Ascending aorta (tissue), 2 donors: ENCODE data around the gene ELFN1. TPM values are rescaled to one million over a fixed set of nuclear protein-coding genes. Genes with fewer than 3 reads are reported as not detected.

Experiments used
- DNase-seq, 2 donors: peaks; one replicate each; pipeline ENCODE4 v3.0.0-alpha.2; 2019; ENCODE audit warnings: low spot score in 2 of 2
- H3K27ac ChIP-seq, 2 donors: fragments of 200-600 bp; sonication (generic); one replicate each; pipeline ENCODE4 v1.5.1; 2016 to 2017; ENCODE audit warnings: mild to moderate bottlenecking in 1 of 2
- H3K27me3 ChIP-seq: fragments of 200-600 bp; sonication (generic); one replicate; pipeline ENCODE4 v1.5.1; 2017
- H3K36me3 ChIP-seq, 2 donors: fragments of 200-600 bp; sonication (generic); one replicate each; pipeline ENCODE4 v1.5.1; 2016
- H3K4me1 ChIP-seq, 2 donors: fragments of 200-600 bp; sonication (generic); one replicate each; pipeline ENCODE4 v1.5.1; 2016 to 2017; ENCODE audit warnings: mild to moderate bottlenecking in 1 of 2
- H3K4me3 ChIP-seq, 2 donors: fragments of 200-600 bp; sonication (generic); one replicate each; pipeline ENCODE4 v1.5.1; 2016 to 2017; ENCODE audit warnings: mild to moderate bottlenecking in 1 of 2
- H3K9me3 ChIP-seq, 2 donors: fragments of 200-600 bp; sonication (generic); one replicate each; pipeline ENCODE4 v1.5.1; 2016
- CTCF ChIP-seq, 3 experiments: fragments of 200-600 bp in 2 of 3; fragments of 450-650 bp in 1 of 3; sonication (generic) in 2 of 3; IDR thresholded peaks; one replicate each; pipeline ENCODE4 v1.5.1; 2016 to 2019; ENCODE audit warnings: antibody characterized with exemption in 3 of 3, mild to moderate bottlenecking in 1 of 3, moderate library complexity in 1 of 3
- intact Hi-C: fragments of 100-400 bp; cut with DNase I; formaldehyde crosslinking; loops from one replicate; pipeline ENCODE4 v1.15.1; 2023
- total RNA-seq: library from RNA; depleted of rRNA; stranded (reverse); fragments of >200 nt; gene quantifications from one replicate; pipeline ENCODE4 v1.1.0, GENCODE V29; 2016

ELFN1 gene
- total RNA-seq, 1 donor from 2014 or later = 7.3 TPM

- no peaks in the 10 kb centered on the region for H3K9me3 ChIP-seq
- H3K27me3 ChIP-seq = no peaks in the 10 kb centered on the region
- H3K36me3 ChIP-seq = no peaks in the 10 kb centered on the region
- no peak overlapping the region for H3K27ac ChIP-seq
- DNase-seq = no peak
- no peak overlapping the region for H3K4me3 ChIP-seq
- no peak for TF ChIP-seq CTCF (IDR thresholded peaks at IDR 0.05)
- no peaks in the 10 kb centered on the region for H3K4me1 ChIP-seq
- intact Hi-C loops = no loop called here
Measured at GRCh38 chr7:1741751-1742554, 71.9 kb downstream of the ELFN1 start.

DNA sequence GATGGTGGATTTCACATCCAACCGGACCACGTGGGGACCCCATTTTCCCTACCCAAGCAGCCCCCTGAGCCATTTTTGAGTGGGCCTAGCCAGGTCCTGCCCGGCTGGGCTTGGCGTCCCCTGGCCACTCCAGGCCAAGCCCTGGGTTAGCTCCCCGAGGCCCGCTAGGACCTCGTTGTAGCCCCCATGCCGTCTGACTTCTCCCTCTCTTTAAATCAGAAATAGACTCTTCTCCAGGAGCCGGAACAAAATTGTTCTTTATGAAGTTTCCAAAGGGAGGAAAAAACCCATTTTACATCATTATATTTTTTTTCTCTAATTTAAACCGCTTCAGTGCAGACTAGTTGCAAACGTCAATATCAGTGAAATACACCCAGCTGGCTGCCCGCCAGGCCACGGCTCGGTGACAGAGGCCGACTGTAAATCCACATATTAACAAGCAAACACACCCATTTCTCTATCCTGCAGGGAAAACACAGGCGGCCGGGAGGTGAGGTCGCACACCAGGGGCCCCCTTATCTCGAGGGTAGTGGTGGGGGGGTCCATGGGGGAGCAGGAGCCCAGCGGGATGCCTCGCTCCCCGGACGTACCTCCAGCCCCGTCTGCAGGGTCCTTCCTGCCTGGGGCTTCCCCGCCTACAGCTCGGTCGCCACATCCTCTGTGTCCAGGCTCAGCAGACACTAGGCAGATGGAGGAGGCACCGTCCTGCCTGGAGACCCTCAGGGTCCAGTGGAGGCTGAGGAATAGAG, 72.7 kb downstream of the ELFN1 start:
- Histone ChIP-seq H3K27ac (no peak overlapping the region), H3K27me3 (no peaks in the 10 kb centered on the region), H3K4me1 (no peaks in the 10 kb centered on the region), H3K4me3 (no peak overlapping the region), H3K36me3 (no peaks in the 10 kb centered on the region), H3K9me3 (no peaks in the 10 kb centered on the region)
- intact Hi-C loops = no loop called here
- DNase-seq = no peak
- TF ChIP-seq CTCF (IDR thresholded peaks at IDR 0.05) = no peak

GRCh38 chr7:1743481-1744230, 73.6 kb downstream of the ELFN1 start:
- intact Hi-C loops = no loop called here
- no peaks in the 10 kb centered on the region for H3K36me3 ChIP-seq
- no peaks in the 10 kb centered on the region for H3K4me1 ChIP-seq
- no peaks in the 10 kb centered on the region for H3K9me3 ChIP-seq
- H3K27me3 ChIP-seq = no peaks in the 10 kb centered on the region
- DNase-seq = no peak
- H3K4me3 ChIP-seq = no peak overlapping the region
- H3K27ac ChIP-seq = no peak overlapping the region
- TF ChIP-seq CTCF (IDR thresholded peaks at IDR 0.05) = no peak

GRCh38 chr7:1744296-1745017, 74.4 kb downstream of the ELFN1 start:
- Histone ChIP-seq H3K27me3 (no peaks in the 10 kb centered on the region), H3K4me1 (no peaks in the 10 kb centered on the region), H3K36me3 (no peaks in the 10 kb centered on the region), H3K27ac (no peak overlapping the region), H3K4me3 (no peak overlapping the region), H3K9me3 (no peaks in the 10 kb centered on the region)
- intact Hi-C loops = no loop called here
- TF ChIP-seq CTCF (IDR thresholded peaks at IDR 0.05) = no peak
- no peak for DNase-seq

- TF ChIP-seq CTCF (IDR thresholded peaks at IDR 0.05) = no peak
- Histone ChIP-seq H3K27me3 (no peaks in the 10 kb centered on the region), H3K36me3 (no peaks in the 10 kb centered on the region), H3K4me1 (no peaks in the 10 kb centered on the region), H3K4me3 (no peak overlapping the region), H3K27ac (no peak overlapping the region), H3K9me3 (no peaks in the 10 kb centered on the region)
- no peak for DNase-seq
- intact Hi-C loops = no loop called here
Measured at GRCh38 chr7:1745018-1745532, 75.0 kb downstream of the ELFN1 start.
